Heart left ventricle (tissue), 16 donors: ENCODE measurements around the gene HDGFL2. TPM values are rescaled to one million over a fixed set of nuclear protein-coding genes. Genes with fewer than 3 reads are reported as not detected.

Experiments used
- ATAC-seq, 4 donors: fragments of 200-7000 bp; cut with Tn5 transposase; one replicate each; pipeline ENCODE4 v1.9.1; 2020 to 2022; ENCODE audit warnings: moderate library complexity in 4 of 4, mild to moderate bottlenecking in 3 of 4, moderate number of reproducible peaks in 1 of 4
- DNase-seq, 5 donors: peaks; one replicate each; pipeline ENCODE4 v3.0.0-alpha.2; 2020
- H3K27ac ChIP-seq, 12 donors: fragments of 200-600 bp; sonication (generic) in 4 of 12; one replicate each; pipeline versions ENCODE4 v1.5.0 to v1.8.0; 2016 to 2022; ENCODE audit warnings: mild to moderate bottlenecking in 2 of 12
- H3K27me3 ChIP-seq, 9 donors: fragments of 200-600 bp; sonication (generic) in 2 of 9; one replicate each; pipeline versions ENCODE4 v1.5.1 to v1.8.0; 2016 to 2022; ENCODE audit warnings: mild to moderate bottlenecking in 3 of 9
- H3K36me3 ChIP-seq, 9 donors: fragments of 200-600 bp; sonication (generic) in 2 of 9; one replicate each; pipeline versions ENCODE4 v1.5.0 to v1.8.0; 2018 to 2022; ENCODE audit warnings: mild to moderate bottlenecking in 2 of 9
- H3K4me1 ChIP-seq, 12 donors: fragments of 200-600 bp; sonication (generic) in 4 of 12; one replicate each; pipeline versions ENCODE4 v1.5.0 to v1.8.0; 2016 to 2022; ENCODE audit warnings: mild to moderate bottlenecking in 3 of 12
- H3K4me3 ChIP-seq, 12 donors: fragments of 200-600 bp; sonication (generic) in 4 of 12; one replicate each; pipeline versions ENCODE4 v1.5.0 to v1.8.0; 2017 to 2022; ENCODE audit warnings: mild to moderate bottlenecking in 9 of 12, moderate library complexity in 4 of 12
- H3K9me3 ChIP-seq, 12 donors: fragments of 200-600 bp; sonication (generic) in 4 of 12; one replicate each; pipeline versions ENCODE4 v1.5.0 to v1.8.0; 2016 to 2022; ENCODE audit warnings: mild to moderate bottlenecking in 1 of 12
- CTCF ChIP-seq, 12 donors: fragments of 200-600 bp; sonication (generic) in 4 of 12; IDR thresholded peaks; one replicate each; pipeline versions ENCODE4 v1.5.0 to v1.8.0; 2018 to 2022; ENCODE audit warnings: antibody characterized with exemption in 12 of 12, mild to moderate bottlenecking in 5 of 12
- POLR2A ChIP-seq, 2 donors: fragments of 450-650 bp; IDR thresholded peaks; one replicate each; pipeline ENCODE4 v1.6.1; 2017; ENCODE audit warnings: antibody characterized with exemption in 2 of 2, mild to moderate bottlenecking in 2 of 2, moderate library complexity in 2 of 2
- WGBS, 4 donors: extraction: QIAGEN DNeasy Blood & Tissue Kit in 2 of 4; methylation state at CpG; one replicate each; pipeline versions ENCODE4 v1.1.5 to v1.1.7; 2013 to 2018; 5-methylcytosine and 5-hydroxymethylcytosine counted together
- intact Hi-C, 10 donors: fragments of 100-400 bp; cut with DNase I; formaldehyde crosslinking; loops; one replicate each; pipeline versions ENCODE4 v1.11.1 to v1.14.2; 2022
- polyA plus RNA-seq, 2 donors: library from polyadenylated mRNA; stranded (reverse); fragments of 200-250 nt; gene quantifications; one replicate each; pipeline ENCODE4 v1.2.3, GENCODE V29; 2013
- total RNA-seq, 9 donors: library from RNA; depleted of rRNA in 2 of 9; stranded (reverse); fragments of >200 nt in 2 of 9; fragmentation: NEBNext Ultra II Directional in 3 of 9; extraction: Animal tissue kit (Norgen Biotek cat#: 25700) in 3 of 9; gene quantifications; one replicate each; pipeline versions ENCODE4 v1.1.0 to v1.2.4, GENCODE V29; 2016 to 2023
- donor health status: ischemic (EF 13 %, LVEDD 7.1; RV severe dilation, severe dysfunction).
- donor health status: healthy with polysubstance abuse.
- donor health status: DM: no; HTN: yes; CAD: no.
- donor health status: DM: no; HTN: no; CAD: no.
- donor health status: ischemic (EF 25% LVEDD 6.9; RV normal size, moderate dysfunction).
- donor health status: ischemic (EF 25% LVEDD 5.7; RV mildly dilated, moderate dysfunction).
- donor health status: healthy.
- donor health status: DM: yes; HTN: yes; CAD: no.
- donor health status: ischemic (EF 35%, LVEDD 5.7; RV mildly dilated, moderate dysfunction).
- donor health status: nonischemic (EF 11% LVEDD 7.7; RV severe dilation, severe dysfunction).
- donor health status: DM: yes; HTN: yes; CAD: no.
- donor health status: PGD.
- donor health status: ischemic (EF 29% LVEDD 5.4; RV normal size, mild dysfunction).
- donor health status: nonischemic (EF 23%, LVEDD 6.1; RV moderate dilation, normal function).

HDGFL2 gene
- total and polyA plus RNA-seq, 11 donors: 20.8 to 235 (median 30.7) TPM

GRCh38 chr19:4449639-4450028, 22.5 kb upstream of the HDGFL2 start:
- Histone ChIP-seq H3K27me3 (no peaks in the 10 kb centered on the region), H3K4me1 (peaks cover 0 to 19% (median 4%) of the 10 kb centered on the region in 12 donors), H3K9me3 (no peaks in the 10 kb centered on the region), H3K36me3 (peaks cover 0 to 100% (median 93%) of the 10 kb centered on the region in 9 donors), H3K27ac (peak overlapping the region in 8 of 12 donors; percentile 39 to 79 (median 54)), H3K4me3 (no peak overlapping the region)
- TF ChIP-seq POLR2A (IDR thresholded peaks at IDR 0.05) (no peak), CTCF (IDR thresholded peaks at IDR 0.05) (no peak)
- WGBS, 4 donors: 92 to 93% (median 93%) methylated on average over 9 of the region's 9 CpGs
- ATAC-seq (no peak), DNase-seq (no peak)
- intact Hi-C loops: loop anchor here in 1 of 10 donors (10.0 kb wide), 1 partner anchor 45 kb away; the partner anchor contains the start of genes CHAF1A and SH3GL1

- 85 to 91% (median 88%) methylated on average over 18 to 24 of the region's 24 CpGs for WGBS, 4 donors
- H3K27ac ChIP-seq: no peak overlapping the region
- intact Hi-C loops: loop anchor here in 1 of 10 donors (10.0 kb wide), 1 partner anchor 48 kb away; the partner anchor contains the start of genes CHAF1A and SH3GL1
Observed at GRCh38 chr19:4452230-4452990, 19.7 kb upstream of the HDGFL2 start.

GRCh38 chr19:4453232-4454179, 18.6 kb upstream of the HDGFL2 start:
- TF ChIP-seq CTCF (IDR thresholded peaks at IDR 0.05) (no peak), POLR2A (IDR thresholded peaks at IDR 0.05) (no peak)
- no peaks in the 10 kb centered on the region for H3K9me3 ChIP-seq
- peaks cover 0 to 65% (median 54%) of the 10 kb centered on the region in 9 donors for H3K36me3 ChIP-seq
- no peak for ATAC-seq
- no peaks in the 10 kb centered on the region for H3K27me3 ChIP-seq
- 67 to 71% (median 71%) methylated on average over 24 to 34 of the region's 34 CpGs for WGBS, 4 donors
- no peak overlapping the region for H3K27ac ChIP-seq
- DNase-seq: peak in 1 of 5 donors; percentile 42
- no peak overlapping the region for H3K4me3 ChIP-seq
- H3K4me1 ChIP-seq: peaks cover 0 to 41% (median 23%) of the 10 kb centered on the region in 12 donors
- intact Hi-C loops: loop anchor here in 1 of 10 donors (10.0 kb wide), 1 partner anchor 49 kb away; the partner anchor contains the start of genes CHAF1A and SH3GL1

More at GRCh38 chr19:4452230-4452990, 19.7 kb upstream of the HDGFL2 start:
- Histone ChIP-seq H3K4me1 (peaks cover 0 to 43% (median 23%) of the 10 kb centered on the region in 12 donors), H3K4me3 (no peak overlapping the region), H3K9me3 (no peaks in the 10 kb centered on the region), H3K36me3 (peaks cover 0 to 76% (median 65%) of the 10 kb centered on the region in 9 donors), H3K27me3 (no peaks in the 10 kb centered on the region)
- ATAC-seq (no peak), DNase-seq (no peak)
- TF ChIP-seq POLR2A (IDR thresholded peaks at IDR 0.05): no peak
